Limb (tissue), 2 donors: ENCODE data around the gene RAPSN.
A peak's percentile ranks its signal among the peaks of the same experiment; 100 is the strongest.

Experiments used
- DNase-seq, 2 donors: peaks; one replicate each; pipeline ENCODE4 v3.0.0-alpha.2; 2016; ENCODE audit errors: extremely low spot score in 2 of 2

RAPSN gene

GRCh38 chr11:47466201-47466600 lies 17.3 kb upstream of the RAPSN start:
- no peak for DNase-seq

GRCh38 chr11:47464483-47464882 lies 15.5 kb upstream of the RAPSN start:
- no peak for DNase-seq

DNA sequence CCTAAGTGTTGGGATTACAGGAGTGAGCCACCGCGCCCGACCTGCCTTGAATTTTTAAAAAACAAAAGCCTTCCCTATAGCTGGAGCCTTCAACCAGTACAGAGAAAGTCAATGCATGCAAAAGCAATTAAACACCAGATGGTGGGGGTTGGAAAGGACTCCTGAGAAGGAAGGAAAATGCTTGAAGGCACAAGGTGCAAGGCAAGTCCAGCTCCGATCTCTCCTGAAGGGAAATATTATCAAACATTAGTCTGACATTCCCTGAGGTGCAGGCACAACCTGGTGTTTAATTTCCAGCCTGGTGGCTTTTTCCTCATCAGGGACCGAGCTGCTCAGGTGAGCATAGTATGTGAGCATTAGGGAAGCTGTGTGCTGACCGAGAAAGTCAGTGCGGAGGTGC lies 12.9 kb upstream of the RAPSN start:
- DNase-seq = no peak

DNA sequence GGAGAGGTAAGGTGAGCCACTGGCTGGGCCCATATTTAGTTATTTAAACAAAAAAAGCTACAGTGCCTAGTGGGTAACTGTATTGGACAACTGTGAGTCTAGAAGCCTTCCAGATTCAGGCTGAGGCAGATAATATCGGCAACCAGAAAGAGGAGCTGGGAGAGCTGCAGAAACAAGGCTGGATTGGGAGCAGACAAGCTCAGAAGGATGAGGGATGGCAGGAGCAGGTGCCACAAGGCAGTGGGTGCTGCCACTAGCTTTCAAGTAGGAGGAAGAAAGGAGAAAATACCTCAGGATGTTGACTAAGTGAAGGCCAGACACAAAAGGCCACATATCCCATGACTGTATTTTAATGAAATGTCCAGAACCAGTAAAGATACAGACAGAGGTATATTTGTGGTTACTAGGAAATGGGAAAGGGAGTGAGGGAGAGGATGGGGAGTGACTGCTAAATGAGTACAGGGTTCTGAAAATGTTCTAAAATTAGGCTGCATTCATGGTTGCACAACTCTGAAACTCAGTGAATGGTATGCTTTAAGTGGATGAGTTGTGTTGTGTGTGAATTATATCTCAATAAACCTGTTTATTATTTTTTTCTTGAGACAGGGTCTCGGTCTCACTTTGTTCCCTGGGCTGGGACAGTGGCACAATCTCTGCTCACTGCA lies 11.8 kb upstream of the RAPSN start:
- no peak for DNase-seq

DNA sequence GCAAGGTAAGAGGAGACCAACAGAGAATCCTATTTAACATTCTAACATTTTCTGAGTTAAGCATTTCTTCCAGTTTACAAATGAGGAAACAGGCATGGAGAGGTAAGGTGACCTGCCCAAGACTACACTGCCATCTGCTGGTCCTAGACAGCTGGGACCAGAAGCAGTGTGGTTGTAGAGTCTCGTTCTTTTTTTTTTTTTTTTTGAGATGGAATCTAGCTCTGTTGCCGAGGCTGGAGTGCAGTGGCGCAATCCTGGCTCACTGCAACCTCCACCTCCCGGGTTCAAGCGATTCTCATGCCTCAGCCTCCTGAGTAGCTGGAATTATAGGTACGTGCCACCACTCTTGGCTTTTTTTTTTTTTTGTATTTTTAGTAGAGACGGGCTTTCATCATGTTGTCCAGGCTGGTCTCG lies 5.3 kb upstream of the RAPSN start:
- DNase-seq = peak; percentile 74 to 79

DNA sequence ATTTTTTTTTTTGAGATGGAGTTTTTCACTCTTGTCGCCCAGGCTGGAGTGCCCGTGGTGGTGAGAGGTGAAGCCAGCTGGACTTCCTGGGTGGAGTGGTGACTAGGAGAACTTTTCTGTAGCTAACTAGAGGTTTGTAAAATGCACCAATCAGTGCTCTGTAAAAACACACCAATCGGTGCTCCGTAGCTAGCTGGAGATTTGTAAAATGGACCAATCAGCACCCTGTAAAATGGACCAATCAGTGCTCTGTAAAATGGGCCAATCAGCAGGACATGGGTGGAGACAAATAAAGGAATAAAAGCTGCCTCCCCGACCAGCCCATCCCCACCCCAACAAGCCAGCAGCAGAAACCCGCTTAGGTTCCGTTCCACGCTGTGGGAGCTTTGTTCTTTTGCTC lies 4.4 kb upstream of the RAPSN start:
- no peak for DNase-seq

- DNase-seq = no peak
These were observed 3.1 kb upstream of the RAPSN start for GRCh38 chr11:47451990-47452389.

DNA sequence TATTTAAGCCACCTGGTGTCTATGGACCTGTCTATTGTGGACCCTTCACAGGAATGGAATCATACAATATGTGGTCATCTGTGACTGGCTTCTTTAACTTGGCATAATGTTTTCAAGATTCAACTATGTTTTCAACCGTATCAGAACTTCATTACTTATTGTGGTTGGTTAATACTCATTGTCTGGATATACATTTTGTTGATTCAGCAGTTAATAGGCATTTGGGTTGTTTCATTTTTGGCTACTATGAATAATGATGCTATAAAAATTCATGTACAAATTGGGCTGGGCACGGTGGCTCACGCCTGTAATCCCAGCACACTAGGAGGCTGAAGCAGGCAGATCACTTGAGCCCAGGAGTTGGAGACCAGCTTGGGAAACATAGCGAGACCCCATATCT lies 2.5 kb upstream of the RAPSN start:
- no peak for DNase-seq

- no peak for DNase-seq
These were observed 605 bp upstream of the RAPSN start for GRCh38 chr11:47449541-47449940.

- DNase-seq = no peak
These were observed 1.0 kb downstream of the RAPSN start for GRCh38 chr11:47447906-47448305.

GRCh38 chr11:47446833-47447232 lies 2.1 kb downstream of the RAPSN start:
- no peak for DNase-seq

GRCh38 chr11:47445840-47446239 lies 3.1 kb downstream of the RAPSN start:
- no peak for DNase-seq

GRCh38 chr11:47443817-47444216 lies 5.1 kb downstream of the RAPSN start:
- no peak for DNase-seq

DNA sequence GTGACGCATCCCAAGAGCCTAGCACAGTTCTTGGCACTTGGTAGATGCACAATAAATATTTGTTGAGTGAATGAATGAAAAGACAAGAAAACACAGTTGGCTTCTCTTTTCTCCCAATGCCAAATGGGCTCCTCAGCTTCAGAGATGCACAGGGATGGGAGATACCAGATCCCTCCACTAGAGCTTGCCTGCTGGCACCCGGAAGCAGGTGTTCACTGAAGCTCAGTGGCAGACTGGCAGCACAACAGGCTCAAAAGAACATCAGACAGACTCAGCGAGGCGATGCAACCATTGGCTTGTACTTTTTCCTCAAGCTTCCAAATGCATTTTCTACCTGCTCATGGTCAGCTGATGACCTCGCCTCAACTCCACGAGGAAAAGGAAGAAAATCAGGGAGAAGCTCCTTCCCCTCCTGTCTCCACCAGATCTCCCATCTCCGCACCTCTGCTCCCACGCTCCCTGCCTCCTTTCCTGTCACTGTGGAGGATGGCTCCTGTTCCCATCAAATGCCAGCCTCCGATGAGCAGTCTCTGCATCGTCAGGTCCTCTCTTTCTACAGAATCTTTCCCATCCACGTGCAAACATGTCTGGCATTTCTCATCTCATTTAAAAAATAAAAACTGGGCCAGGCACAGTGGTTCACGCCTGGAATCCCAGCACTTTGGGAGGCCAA lies 5.8 kb downstream of the RAPSN start:
- DNase-seq = no peak

- no peak for DNase-seq
These were observed 6.4 kb downstream of the RAPSN start for GRCh38 chr11:47442514-47442913.

GRCh38 chr11:47441421-47441820 lies 7.5 kb downstream of the RAPSN start:
- DNase-seq = no peak

- no peak for DNase-seq
These were observed 8.9 kb downstream of the RAPSN start for GRCh38 chr11:47440054-47440476.

DNA sequence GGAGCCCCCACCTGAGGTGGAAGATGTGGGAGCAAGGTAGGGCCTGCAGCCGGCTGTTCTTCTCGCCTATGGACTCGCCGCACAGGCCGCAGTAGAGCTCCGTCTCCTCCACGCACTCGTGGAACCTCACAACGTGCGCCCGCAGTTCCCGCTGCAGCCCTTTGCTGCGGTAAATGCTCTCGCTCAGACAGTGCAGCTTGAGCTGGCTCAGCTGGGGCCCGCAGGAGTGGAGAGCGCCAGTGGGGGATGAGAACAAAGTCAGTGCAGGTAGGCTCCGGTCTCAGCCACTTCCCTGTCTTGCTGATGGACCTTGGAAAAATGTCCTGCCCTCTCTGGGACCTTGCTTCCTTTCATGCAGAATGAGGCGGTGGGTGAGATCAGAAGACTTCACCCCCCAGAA lies 10.2 kb downstream of the RAPSN start:
- no peak for DNase-seq

DNA sequence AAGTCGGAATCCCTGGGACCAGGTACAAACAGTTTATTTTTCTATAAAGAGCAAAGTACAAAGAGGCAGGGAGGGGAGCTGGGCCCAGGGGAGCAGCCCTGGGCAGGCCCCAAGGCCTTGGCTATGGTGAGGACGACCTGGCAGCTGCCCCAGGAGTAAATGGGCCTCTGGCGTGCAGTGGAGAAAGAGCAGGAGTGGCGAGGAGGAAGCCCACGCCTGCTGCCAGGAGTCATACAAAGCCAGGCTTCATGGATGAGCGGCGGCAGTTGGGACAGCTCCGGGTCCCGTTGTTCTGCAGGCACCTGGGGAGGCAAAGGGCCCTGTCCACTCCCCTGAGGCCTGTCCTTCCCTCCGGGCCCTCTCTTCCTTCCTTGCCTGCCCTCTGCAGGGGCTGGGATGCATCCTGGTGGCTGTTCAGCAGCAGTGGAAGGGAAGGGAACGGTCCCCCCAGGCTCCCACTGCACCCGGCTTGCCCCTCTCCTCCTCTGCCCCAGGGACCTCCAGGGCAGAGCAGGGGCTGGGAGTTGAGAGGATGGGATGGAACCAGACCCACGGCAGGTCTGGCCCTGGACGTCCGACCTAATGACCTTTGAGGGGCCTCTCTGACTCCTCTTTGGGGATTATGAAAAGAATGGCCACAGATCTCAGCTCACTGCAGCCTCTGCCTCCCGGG lies 11.1 kb downstream of the RAPSN start:
- DNase-seq = no peak

GRCh38 chr11:47437218-47437745 lies 11.7 kb downstream of the RAPSN start:
- DNase-seq = no peak

GRCh38 chr11:47436726-47437125 lies 12.2 kb downstream of the RAPSN start:
- DNase-seq = no peak

GRCh38 chr11:47435687-47436086 lies 13.2 kb downstream of the RAPSN start:
- DNase-seq = no peak
